OCI-LY3 (cell line): ENCODE results near the gene CALY.

ENCODE experiments used
- EZH2phosphoT487 ChIP-seq: fragments of 200-600 bp; shearing (Covaris generic); IDR thresholded peaks from 2 replicates; pipeline ENCODE4 v1.6.1; 2018; ENCODE audit warnings: antibody characterized with exemption, mixed run types, low read depth
- TF ChIP-seq, protein P1 (sequence below): fragments of 200-600, 300-600 bp; sonication (generic); IDR thresholded peaks from 2 replicates; pipeline ENCODE4 v1.5.1; 2014; ENCODE audit warnings: antibody characterized with exemption, low read length, low read depth

DNA sequence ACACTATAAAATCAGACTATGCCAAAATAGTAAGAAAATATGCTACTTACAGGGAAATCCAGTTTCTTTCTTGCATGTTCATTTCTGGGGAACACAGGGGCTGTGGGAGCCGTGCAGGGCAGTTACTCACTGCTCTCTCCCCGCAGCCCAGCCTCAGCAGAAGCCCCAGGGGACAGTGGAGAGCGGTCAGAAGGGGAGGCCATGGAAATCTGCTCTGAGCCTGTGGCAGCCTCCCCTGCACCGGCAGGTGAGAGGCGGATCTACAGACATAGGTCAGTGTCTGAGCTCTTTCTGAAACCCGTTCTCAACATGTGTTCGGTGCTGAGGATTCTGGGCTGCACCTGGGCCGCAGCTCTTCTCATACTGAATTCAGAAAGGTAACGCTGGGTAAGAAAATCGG lies 25.1 kb downstream of the CALY start:
- TF ChIP-seq, protein P1, sequence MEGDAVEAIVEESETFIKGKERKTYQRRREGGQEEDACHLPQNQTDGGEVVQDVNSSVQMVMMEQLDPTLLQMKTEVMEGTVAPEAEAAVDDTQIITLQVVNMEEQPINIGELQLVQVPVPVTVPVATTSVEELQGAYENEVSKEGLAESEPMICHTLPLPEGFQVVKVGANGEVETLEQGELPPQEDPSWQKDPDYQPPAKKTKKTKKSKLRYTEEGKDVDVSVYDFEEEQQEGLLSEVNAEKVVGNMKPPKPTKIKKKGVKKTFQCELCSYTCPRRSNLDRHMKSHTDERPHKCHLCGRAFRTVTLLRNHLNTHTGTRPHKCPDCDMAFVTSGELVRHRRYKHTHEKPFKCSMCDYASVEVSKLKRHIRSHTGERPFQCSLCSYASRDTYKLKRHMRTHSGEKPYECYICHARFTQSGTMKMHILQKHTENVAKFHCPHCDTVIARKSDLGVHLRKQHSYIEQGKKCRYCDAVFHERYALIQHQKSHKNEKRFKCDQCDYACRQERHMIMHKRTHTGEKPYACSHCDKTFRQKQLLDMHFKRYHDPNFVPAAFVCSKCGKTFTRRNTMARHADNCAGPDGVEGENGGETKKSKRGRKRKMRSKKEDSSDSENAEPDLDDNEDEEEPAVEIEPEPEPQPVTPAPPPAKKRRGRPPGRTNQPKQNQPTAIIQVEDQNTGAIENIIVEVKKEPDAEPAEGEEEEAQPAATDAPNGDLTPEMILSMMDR: no peak
- TF ChIP-seq EZH2phosphoT487: no peak
